ENCODE data around the gene MGA.

The MGA gene

DNA sequence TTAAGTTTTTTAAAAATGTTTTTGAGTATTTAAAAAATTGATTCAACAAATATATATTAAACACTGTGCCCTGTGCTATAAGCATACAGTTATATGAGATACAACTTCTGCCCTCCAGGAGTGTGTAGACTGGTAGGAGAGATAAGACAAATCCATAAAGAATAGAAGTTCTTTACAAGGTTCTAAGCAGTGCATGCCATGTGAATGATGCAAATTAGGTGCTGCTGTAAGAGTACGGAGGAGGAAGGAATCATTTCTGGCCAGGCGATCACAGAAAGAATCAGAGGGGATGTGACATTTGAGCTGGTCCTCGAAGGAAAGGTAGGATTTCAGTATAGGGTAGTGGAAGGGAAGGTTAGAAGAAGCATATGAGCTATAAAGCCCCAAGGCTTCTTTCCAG, 128.1 kb downstream of the MGA start:
- TF ChIP-seq, protein P1, sequence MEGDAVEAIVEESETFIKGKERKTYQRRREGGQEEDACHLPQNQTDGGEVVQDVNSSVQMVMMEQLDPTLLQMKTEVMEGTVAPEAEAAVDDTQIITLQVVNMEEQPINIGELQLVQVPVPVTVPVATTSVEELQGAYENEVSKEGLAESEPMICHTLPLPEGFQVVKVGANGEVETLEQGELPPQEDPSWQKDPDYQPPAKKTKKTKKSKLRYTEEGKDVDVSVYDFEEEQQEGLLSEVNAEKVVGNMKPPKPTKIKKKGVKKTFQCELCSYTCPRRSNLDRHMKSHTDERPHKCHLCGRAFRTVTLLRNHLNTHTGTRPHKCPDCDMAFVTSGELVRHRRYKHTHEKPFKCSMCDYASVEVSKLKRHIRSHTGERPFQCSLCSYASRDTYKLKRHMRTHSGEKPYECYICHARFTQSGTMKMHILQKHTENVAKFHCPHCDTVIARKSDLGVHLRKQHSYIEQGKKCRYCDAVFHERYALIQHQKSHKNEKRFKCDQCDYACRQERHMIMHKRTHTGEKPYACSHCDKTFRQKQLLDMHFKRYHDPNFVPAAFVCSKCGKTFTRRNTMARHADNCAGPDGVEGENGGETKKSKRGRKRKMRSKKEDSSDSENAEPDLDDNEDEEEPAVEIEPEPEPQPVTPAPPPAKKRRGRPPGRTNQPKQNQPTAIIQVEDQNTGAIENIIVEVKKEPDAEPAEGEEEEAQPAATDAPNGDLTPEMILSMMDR (IDR thresholded peaks at IDR 0.05; ENCODE audit: low read depth, low read length, missing control alignments), result no peak
- no peak for DNase-seq (ENCODE audit: low read depth)
- H3K4me3 ChIP-seq (ENCODE audit: low read depth, low read length), result no peak overlapping the region

DNA sequence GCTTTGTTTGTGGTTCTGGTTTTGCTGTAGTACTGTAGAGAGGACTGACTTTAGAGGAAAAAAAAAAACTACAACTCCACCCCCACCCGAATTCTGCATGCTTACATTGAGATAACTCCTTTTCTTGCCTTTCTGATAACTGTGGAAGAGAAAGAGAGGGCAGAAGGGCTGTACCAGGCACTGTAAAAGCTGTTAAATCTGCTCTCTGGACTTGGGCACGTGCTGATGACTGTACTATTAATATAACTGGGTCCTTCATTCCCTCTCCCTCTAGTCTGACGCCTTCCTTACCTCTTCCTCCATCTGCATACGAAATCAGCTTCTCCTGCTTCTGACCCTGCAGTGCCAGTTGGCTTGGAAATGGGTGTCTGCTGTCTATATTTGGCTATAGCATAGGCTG, 129.0 kb downstream of the MGA start:
- no peak for DNase-seq (ENCODE audit: low read depth)
- H3K4me3 ChIP-seq (ENCODE audit: low read depth, low read length), result no peak overlapping the region
- TF ChIP-seq, protein P1 (IDR thresholded peaks at IDR 0.05; ENCODE audit: low read depth, low read length, missing control alignments), result no peak

DNA sequence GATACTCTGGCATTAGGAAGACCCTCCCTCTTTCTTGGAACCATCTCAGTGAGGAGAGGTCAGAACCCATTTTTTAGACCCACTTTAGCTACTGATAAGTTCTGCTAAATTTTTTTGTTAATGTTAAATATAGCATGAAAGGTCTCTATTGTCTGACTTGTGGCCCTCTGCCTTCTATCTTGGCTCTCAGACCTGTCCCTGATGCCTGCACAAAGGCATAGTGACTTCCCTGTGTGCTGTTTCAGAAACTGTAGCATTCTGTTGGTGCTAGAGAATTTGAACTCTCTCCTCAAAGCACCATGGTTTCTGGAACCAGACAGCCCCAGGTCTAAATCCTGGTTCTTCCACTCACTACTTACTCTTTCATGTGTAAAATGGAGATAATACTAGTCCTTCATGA, 129.5 kb downstream of the MGA start:
- TF ChIP-seq, protein P1 (IDR thresholded peaks at IDR 0.05; ENCODE audit: low read depth, low read length, missing control alignments), result no peak
- no peak overlapping the region for H3K4me3 ChIP-seq (ENCODE audit: low read depth, low read length)
- DNase-seq (ENCODE audit: low read depth), result no peak

DNA sequence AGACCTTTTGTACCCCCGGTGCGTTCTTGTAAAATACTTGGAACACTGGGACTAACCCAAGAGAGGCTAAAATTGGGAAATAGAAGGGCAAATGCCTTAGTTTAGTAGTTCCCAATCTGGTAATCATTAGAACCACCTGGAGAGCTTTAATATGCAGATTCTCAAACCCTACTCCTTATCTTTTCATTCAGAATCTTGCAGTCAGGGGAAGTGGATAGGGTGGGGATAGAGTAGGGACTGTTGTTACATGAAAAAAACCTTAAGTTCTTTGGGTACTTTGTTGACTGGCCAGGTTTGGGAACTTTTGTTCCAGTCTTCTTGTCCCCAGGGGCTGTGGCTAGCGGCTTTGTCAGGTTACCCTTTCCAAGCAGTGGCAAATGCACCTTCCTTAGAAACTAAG, 130.0 kb downstream of the MGA start:
- H3K4me3 ChIP-seq (ENCODE audit: low read depth, low read length), result no peak overlapping the region

DNA sequence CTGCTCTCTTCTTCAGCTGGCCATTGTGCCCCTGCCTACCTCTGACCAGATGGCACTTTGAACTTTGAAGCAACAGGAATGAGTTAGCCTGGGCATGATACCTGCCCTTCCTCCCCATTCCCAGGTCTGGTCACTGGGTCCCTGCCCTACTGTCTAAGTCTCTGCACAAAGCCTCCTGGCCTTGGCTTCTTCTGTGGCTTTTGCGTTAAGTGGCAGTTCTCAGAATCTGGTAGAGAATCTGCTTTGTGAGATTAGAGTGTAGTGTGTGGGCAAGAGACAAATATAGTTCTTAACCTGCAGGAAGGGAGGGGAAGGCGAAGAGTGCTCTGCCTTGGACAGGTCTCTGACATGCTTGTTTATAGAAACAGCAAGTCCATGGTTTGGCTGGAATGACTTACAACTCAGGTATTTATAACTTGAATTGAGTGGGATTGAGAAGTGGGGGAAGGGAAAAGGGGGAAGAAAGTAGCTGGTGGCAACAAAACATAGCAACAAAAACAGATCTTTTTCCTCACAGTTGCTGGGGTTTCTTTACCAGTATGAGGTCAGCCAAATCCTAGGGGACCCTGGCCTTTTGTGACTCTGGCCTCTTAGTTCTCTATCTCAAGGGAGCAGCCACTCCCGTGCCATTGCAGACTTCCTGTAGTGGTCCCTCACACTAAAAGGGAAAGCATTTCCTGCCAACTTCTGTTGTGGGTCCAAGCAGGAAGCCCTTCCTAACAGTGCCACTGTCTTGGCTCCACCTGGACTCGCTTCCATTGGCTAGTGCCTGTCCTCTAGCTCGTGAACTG, 130.7 kb downstream of the MGA start:
- no peak for DNase-seq (ENCODE audit: low read depth)
- no peak overlapping the region for H3K4me3 ChIP-seq (ENCODE audit: low read depth, low read length)
- TF ChIP-seq, protein P1 (IDR thresholded peaks at IDR 0.05; ENCODE audit: low read depth, low read length, missing control alignments), result no peak

More for the DNA sequence above, 130.0 kb downstream of the MGA start:
- DNase-seq (ENCODE audit: low read depth), result no peak
- TF ChIP-seq, protein P1 (IDR thresholded peaks at IDR 0.05; ENCODE audit: low read depth, low read length, missing control alignments), result no peak

DNA sequence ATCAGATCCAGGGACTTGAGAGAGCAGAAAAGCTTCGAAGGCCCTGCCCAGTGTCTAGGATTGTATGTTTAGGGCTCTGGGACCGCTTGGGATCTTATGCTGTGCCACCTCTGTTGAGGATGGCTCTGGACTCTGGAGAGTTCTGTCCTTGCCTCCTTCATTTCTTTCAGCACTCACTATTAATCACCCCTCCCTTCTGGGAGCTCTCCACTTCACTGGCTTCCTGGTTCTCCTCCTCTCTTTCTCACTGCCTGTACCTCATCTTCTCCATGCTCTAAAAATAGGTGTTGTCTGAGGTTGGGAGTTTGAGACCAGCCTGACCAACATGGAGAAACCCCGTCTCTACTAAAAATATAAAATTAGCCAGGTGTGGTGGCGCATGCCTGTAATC, 131.3 kb downstream of the MGA start:
- TF ChIP-seq, protein P1 (IDR thresholded peaks at IDR 0.05; ENCODE audit: low read depth, low read length, missing control alignments), result no peak
- DNase-seq (ENCODE audit: low read depth), result no peak
- no peak overlapping the region for H3K4me3 ChIP-seq (ENCODE audit: low read depth, low read length)

Measured in GM12864 (cell line).